HG03097 (cell line): ENCODE results near the gene PGS1.

Experiments
- ATAC-seq: cut with Tn5 transposase; IDR thresholded peaks from one replicate; pipeline ENCODE4 v1.9.1; 2021; ENCODE audit not compliant: unreplicated experiment, low FRiP score

PGS1 gene

GRCh38 chr17:78362232-78362631 lies 16.2 kb upstream of the PGS1 start:
- ATAC-seq, result no peak

DNA sequence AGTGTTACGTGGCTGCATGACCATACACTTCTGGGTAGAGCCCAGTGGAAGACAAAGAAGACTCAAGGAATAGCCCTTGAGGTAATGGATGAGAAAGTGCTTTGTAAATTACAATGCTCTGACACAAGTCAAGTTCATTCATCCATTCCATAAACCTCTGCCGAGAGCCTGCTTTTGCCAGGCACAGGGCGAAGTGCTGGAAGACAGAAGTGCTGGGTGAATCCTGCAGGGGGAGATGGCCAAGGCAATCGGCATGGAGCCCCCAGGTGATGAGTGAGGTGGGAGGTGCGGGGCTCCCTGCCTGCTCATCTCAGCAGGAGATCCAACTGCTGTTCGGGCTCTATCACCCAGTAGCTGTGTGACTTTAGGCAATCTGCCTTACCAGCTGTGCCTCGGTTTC lies 15.8 kb upstream of the PGS1 start:
- ATAC-seq, result no peak

DNA sequence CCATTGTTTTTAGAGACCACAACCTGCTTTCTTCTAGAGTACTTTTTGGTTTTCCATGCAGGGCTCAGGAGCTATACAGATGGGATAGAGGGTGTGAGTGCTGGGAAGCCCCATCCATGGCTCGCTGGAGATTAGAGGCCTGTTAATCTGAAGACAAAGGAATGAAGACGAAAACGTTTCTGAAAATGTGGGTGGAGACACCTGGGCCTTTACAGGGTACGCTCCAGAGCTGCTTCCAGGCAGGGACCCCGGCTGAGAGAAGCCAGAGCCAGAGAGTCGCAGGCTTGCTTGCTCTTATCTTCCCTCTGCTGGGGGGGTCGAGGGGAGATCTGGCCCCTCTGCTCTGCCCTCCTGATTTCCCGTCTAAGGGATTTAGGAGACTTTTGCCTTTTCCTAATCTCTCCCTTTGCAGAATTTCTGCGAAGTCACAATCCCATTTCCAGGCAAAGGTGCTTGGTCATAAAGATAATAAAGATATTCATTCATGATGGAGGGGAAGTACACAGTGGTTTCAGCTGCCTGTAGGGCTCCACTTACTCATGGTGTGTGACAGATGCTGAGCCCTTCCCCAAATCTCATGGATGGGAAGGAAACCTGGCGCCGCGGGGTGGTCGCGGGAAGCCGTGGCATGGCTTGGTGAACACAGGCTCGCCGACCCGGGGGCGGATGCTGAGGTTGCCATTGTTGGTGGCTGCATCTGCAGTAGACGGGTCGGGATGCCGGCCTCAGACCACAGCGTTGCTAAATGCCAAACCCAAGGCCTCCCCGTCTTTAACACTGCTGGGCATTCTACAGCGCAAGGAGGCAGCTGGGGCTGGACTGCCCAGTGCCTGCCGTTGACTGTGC lies 13.8 kb upstream of the PGS1 start:
- ATAC-seq, result no peak

DNA sequence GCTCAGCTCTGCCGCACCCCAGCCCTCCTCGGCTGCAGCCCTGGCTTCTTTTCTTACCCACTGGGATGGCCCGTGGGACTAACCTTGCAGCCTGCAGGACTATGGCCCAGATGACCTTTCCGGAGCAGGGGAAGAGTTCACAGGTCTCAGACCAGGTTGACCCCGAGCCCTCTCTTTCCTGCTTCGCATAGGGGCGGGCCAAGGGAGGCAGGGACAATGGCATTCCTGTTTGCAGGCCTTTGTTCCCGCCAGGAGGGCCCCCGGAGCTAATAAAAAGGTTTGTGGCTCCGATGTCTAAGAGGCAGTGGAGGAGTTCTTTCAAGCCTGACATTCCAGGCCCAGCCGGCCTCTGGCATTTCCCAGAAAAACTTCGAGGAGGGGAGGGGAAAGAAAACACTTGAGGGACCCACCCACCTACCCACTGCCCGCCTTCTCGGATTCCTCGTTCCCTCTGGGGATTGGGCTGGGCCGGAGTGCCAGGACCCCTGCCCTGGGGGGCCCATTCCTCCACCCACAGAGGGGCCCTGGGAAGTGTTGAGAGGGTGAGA lies 12.8 kb upstream of the PGS1 start:
- ATAC-seq, result no peak

GRCh38 chr17:78366109-78366848 lies 12.2 kb upstream of the PGS1 start:
- ATAC-seq, result no peak

DNA sequence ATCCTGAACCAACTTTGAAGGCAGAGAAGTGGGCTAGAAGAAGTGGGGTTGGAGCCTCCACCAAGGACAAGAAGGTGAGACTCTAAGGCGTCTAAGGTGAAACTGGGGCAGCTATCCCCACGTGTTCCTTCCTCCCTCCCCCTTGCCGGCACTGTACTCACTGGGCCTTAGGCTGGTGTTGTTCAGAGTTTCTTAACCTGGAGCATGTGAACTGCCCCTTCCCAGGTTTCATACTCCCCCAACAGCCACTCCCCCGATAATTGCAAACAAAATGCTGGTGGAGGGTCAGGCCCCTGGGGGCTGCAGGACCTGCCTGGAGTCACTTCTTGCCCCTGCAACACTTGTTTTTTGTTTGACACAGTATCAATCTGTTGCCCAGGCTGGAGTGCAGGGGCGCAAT lies 11.3 kb upstream of the PGS1 start:
- ATAC-seq, result no peak

DNA sequence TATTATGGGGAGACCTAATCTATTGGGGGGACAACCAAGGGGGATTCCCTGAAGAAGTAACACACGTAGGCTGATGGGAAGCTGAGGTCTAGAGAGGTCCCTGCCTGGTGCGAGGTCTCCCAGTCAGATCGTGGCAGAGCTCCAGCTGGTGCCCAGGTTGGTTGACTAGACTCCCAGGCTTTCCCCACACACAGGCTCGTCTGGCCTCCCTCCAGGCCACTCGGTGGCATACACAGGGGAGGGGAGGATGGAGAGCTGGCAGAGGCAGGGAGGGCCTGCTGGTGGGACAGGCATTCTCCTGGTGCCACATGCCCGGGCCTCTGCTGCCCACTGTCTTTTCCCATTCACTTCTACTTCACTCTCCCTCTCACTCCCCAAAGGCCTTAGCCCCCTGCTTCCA lies 10.1 kb upstream of the PGS1 start:
- ATAC-seq, result no peak

DNA sequence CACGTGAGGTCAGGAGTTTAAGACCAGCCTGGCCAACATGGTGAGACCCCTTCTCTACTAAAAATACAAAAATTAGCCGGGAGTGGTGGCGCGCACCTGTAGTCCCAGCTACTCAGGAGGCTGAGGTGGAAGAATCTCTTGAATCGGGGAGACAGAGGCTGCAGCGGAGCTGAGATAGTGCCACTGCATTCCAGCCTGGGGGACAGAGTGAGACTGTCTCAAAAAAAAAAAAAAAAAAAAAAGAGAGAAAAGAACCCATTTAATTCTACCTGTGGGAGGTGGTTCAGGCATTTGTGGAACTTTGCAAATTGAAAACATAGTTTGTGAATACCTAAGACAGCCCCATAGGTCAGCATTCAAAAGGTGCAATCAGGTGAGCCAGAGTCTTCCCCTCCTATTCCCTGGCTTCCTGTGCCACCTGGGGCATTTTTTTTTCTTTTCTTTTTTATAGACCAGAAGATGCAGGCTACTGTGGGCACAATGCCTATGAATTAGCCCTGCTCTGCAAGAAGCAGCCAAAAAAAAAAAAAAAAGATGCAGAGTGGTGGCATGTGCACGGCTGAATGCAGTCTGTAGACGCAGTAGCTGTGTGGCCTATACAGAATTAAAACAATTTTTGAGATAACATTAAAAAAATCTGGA lies 9.5 kb upstream of the PGS1 start:
- ATAC-seq, result no peak

DNA sequence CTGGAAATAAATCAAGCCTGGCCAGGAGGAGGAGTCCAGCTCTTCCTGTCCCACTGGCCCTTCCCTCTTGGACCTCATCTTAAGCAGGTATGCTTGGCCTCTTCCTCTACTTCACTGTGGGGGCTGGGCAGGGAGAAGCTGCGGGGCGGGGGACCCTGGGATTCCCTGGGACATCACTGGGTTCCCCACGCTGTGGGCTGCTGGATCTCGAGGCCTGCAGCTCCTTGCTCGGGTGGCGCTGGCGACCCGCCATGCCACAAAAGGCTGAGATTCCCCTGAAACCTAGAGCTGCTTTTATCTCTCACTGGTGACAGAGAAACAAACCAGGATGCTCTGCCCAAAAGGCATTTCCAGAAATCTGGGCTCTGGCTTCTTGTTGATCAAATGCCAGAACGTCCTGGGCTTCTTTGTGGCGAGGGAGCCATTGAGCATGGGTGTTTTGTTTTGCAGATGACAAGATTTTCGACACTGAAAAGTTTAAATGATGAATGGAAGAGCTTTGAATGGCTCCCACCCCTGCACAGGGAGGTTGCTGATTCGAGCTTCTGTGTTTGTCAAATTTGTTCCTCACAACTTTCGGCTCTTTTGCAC lies 8.6 kb upstream of the PGS1 start:
- ATAC-seq, result no peak

DNA sequence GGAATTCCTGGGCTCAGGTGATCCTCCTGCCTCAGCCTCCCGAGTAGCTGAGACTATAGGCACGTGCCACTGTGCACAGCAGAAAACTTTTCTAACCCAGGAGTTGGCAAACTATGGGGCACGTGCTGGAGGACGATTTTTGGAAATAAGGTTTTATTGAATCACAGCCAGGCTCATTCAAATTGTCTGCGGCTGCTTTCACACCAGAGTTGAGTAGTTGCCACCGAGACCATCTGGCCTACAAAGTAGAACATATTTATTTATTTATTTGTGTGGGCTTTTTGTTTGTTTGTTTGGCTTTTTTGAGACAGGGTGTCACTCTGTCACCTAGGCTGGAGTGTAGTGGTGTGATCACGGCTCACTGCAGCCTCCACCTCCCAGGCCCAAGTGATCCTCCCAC lies 7.4 kb upstream of the PGS1 start:
- ATAC-seq, result no peak

- ATAC-seq, result no peak
Measured at GRCh38 chr17:78372841-78373240, 5.6 kb upstream of the PGS1 start.

DNA sequence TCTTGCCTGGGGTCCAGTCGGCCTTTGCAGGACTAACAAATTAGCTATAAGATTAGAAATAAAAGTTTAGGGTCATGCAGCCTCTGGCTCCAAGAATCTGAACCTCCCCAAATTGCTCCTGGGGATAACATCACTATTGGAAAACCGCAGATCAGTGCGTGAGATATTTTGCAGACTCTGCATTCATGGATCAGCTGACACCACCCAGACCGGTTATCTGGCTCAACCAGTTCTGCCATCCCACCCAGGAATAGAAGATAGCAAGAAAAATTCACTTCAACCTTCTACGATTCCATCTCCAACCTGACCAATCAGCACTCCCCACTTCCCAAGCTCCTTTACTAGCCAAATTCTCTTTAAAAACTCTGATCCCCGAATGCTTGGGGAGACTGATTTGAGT lies 4.3 kb upstream of the PGS1 start:
- no peak for ATAC-seq

DNA sequence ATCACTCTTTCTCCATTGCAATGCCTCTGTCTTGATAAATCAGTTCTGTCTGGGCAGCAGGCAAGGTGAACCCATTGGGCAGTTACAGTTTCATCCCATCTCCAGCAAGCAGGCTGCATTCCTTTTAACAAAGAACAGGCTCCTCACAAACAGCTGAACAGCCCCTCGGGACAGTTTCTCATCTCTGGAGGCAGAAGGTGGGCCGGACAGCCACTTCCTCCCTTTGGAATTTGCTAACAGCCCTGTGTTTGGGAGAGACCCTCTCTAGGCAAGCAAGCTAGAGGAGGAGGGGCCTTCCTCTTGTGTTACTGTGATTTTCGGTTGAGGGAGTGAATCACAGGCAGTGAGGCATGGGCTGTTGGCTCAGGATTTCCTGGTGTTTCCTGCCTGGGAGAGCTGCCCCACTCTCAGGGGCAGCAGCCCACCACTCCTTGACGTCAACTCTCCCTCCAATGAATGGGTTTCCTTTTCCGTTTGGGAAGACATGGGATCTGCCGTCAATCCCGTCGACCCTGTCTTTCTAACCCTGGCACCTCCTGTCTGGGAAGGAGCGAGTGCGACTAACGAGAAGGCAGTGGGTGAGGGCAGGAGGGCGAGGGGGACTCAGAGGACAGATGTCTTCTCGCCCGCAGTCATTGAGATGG lies 3.7 kb upstream of the PGS1 start:
- ATAC-seq, result no peak

DNA sequence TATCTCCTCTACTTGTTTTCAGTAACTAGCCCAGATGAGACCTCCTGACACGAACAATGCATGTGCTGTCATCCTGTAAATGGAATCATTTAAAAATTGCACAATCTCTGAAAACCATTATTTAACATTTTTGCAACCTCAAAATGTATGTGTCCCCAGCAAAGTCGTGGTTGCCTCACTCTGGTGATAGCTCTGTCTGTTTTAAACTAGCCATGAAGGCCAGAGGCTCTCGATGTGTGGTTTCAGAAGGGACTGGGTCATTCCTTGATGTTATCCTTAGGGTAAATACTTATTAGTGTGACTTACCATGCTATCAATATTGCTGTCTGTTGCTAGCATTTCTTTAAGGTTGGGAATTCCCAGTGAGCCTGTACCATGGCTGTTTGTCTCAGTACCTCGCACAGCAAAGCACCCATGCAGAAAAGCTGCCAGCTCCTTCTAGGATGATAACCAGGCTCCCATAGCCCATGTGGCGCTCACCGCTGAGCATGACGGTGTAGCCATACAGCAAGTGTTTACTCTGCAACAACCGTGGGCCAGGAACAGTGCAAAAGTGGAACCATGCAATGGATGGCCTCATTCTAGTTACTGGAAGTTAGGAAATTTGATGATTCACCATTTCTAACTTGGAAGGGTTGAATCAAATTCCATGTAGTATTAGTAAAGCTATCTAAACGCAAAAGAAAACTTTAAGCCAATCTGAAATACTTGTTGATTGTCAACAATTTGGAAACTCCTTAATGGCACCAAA lies 2.9 kb upstream of the PGS1 start:
- ATAC-seq, result no peak

GRCh38 chr17:78376161-78376560 lies 2.3 kb upstream of the PGS1 start:
- ATAC-seq, result no peak

- ATAC-seq, result no peak
Measured at GRCh38 chr17:78377858-78378224, 608 bp upstream of the PGS1 start.

GRCh38 chr17:78379131-78379491 lies 662 bp downstream of the PGS1 start:
- no peak for ATAC-seq

GRCh38 chr17:78380370-78380769 lies 1.9 kb downstream of the PGS1 start:
- ATAC-seq, result no peak

GRCh38 chr17:78381601-78382232 lies 3.3 kb downstream of the PGS1 start:
- ATAC-seq, result no peak
